ENCODE results near the gene TAOK3.
"Not testable (repeated sequence)": the region's sequence is repeated elsewhere in the genome, so short reads cannot be mapped to it uniquely, and the experiment has no call there.

The TAOK3 gene

GRCh38 chr12:118371321-118372282, 1.1 kb downstream of the TAOK3 start:
- DNase-seq: peak in 2 of 5 donors; percentile 1 to 9

- no peak for DNase-seq
These were observed 2.1 kb downstream of the TAOK3 start for GRCh38 chr12:118370601-118371000.

GRCh38 chr12:118368821-118369220, 3.9 kb downstream of the TAOK3 start:
- DNase-seq: no peak

- no peak for DNase-seq
These were observed 10.8 kb downstream of the TAOK3 start for GRCh38 chr12:118361889-118362288.

GRCh38 chr12:118361092-118361404, 11.7 kb downstream of the TAOK3 start:
- no peak for DNase-seq

GRCh38 chr12:118359541-118359915, 13.2 kb downstream of the TAOK3 start:
- peak in 1 of 5 donors; percentile 60 for DNase-seq

GRCh38 chr12:118358612-118359540, 13.8 kb downstream of the TAOK3 start:
- DNase-seq: peak in 1 of 5 donors; percentile 41

GRCh38 chr12:118358008-118358359, 14.7 kb downstream of the TAOK3 start:
- DNase-seq: no peak

GRCh38 chr12:118357257-118358007, 15.3 kb downstream of the TAOK3 start:
- DNase-seq: peak in 3 of 5 donors; percentile 34 to 69 (median 51)

- DNase-seq: no peak
These were observed 15.9 kb downstream of the TAOK3 start for GRCh38 chr12:118356809-118357256.

- no peak for DNase-seq
These were observed 16.9 kb downstream of the TAOK3 start for GRCh38 chr12:118355843-118356242.

- no peak for DNase-seq
These were observed 17.8 kb downstream of the TAOK3 start for GRCh38 chr12:118354903-118355302.

- DNase-seq: not testable (repeated sequence)
These were observed 18.2 kb downstream of the TAOK3 start for GRCh38 chr12:118354503-118354902.

- DNase-seq: no peak
These were observed 19.0 kb downstream of the TAOK3 start for GRCh38 chr12:118353721-118354120.

GRCh38 chr12:118350908-118351559, 21.7 kb downstream of the TAOK3 start:
- DNase-seq: no peak

- DNase-seq: no peak
These were observed 24.8 kb downstream of the TAOK3 start for GRCh38 chr12:118347916-118348315.

GRCh38 chr12:118346895-118347294, 25.8 kb downstream of the TAOK3 start:
- DNase-seq: no peak

GRCh38 chr12:118345355-118345754, 27.4 kb downstream of the TAOK3 start:
- DNase-seq: no peak

- no peak for DNase-seq
These were observed 27.9 kb downstream of the TAOK3 start for GRCh38 chr12:118344829-118345228.

GRCh38 chr12:118342090-118342489, 30.6 kb downstream of the TAOK3 start:
- DNase-seq: no peak

- no peak for DNase-seq
These were observed 35.4 kb downstream of the TAOK3 start for GRCh38 chr12:118337194-118337838.

GRCh38 chr12:118336123-118336522, 36.6 kb downstream of the TAOK3 start:
- DNase-seq: no peak
